NCI-H774 (cell line): Measurements from ENCODE around the gene EFTUD2.

Experiments
- DNase-seq: peaks from one replicate; lab custom pipeline; 2025; lab: John Stamatoyannopoulos, UW

EFTUD2 gene

DNA sequence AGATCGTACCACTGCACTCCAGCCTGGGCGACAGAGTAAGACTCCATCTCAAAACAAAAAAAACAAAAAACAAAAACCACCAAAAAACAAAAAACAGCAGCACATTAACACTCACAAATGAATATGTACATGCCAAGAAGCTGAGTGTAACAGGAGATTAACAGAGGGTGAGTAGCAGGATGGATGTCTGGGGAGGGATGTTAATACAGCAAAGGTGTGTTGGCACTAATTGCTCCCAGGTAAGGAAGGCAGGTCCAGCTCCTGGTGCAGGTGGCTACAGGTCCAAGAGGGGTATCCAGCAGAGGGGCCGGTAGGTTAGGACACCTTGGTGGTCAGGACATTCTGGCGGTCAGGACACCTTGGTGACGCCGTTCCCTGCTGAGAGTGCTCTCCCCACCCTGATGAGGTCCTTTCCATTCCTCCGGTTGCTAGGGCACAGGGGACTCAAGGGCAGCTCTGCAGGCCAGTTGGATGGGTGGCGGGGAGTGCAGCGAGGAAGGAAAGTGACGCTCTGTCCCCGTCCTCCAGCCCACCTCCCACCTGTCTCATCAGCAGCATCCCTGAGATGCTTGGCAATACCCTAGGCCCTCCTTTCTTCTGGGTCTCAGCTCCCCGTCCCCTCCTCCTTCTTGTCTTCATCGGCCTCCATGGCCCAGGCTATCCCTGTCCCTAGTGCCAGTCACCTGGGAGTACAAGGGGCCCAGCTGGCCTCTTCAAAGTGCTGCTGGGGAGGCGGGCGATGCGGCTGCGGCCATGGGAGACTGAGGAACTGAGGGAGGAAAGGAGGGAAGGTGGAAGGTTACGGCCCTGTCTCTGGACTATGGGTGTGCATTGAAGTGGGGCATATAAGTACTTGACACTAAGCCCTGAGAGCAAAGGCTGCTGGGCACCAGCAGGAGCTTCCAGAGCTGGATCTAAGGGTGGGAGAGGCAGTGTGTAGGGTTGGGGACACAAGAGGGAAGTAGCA, 26.8 kb upstream of the EFTUD2 start:
- no peak for DNase-seq

DNA sequence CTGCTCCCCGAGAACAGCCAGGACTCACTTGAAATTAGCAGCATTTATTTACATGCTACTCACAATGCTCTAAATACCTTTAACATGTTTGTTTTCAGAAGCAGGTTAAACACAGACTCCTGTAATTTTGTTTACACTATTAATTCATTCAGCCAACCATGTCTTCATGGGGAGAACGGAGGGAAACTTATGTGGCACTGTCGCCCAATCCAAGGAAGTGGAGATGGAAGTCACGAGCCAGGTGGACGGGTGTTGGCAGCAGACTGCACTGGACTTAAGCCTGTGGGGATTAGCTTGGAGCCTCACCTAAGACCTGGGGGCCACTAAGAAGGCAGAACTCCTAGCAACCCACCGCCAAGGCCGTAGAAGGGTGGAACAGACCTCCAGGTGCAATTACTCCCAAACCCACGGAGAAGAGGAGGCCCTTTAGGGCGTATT, 24.9 kb upstream of the EFTUD2 start:
- peak; percentile 21 for DNase-seq

DNA sequence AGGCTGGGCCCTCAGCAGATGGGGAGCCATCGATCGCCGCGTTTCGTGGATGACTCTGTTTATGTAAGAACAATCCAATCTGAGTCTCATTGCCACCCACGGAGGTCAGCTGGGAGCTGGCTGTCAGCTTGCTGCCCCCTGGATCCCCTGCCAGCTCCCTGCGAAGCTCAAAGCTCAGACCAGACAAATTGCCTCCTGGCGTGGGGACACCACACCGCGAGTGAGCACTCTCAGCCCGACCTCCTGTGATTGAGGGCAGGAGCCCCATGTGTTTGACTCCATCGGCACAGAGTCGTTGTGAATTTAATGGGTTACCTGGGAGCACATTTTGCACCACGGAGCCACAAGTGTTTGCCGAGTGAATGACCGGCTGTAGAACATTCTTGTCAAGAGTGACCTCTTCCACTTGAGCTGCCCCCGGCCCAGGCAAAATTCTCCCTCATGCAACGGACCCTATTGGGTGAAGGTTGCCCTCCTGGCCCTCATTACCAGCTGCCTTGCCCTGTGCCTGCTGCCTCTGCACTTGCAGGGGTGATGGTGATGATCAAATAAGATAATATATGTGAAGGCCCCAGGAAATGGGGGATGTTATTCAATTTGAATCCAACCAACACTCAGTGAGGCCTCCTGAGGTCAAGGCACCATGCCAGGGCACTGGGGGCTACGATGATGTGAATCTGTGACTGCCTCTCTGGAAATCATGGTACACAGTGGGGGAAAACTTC, 23.7 kb upstream of the EFTUD2 start:
- DNase-seq: no peak

DNA sequence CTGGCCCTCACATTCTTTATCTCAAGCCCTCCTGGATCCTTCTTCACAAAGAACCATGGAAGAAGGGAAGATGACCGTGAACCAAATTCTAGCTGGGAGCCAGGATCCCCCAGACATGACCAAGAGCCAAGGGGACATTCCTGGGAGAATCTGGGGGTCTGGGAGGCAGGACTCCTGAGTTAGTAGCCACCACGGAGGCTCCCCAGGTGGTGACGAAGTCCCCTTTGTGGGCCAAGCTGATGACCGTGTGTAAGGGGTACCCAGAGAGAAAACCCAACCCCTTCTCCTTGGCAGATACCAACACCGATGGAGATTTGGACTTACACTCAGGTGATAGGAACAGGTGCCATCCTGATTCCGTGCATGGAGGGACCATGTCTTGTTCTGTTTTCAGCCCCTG, 22.9 kb upstream of the EFTUD2 start:
- DNase-seq: no peak

DNA sequence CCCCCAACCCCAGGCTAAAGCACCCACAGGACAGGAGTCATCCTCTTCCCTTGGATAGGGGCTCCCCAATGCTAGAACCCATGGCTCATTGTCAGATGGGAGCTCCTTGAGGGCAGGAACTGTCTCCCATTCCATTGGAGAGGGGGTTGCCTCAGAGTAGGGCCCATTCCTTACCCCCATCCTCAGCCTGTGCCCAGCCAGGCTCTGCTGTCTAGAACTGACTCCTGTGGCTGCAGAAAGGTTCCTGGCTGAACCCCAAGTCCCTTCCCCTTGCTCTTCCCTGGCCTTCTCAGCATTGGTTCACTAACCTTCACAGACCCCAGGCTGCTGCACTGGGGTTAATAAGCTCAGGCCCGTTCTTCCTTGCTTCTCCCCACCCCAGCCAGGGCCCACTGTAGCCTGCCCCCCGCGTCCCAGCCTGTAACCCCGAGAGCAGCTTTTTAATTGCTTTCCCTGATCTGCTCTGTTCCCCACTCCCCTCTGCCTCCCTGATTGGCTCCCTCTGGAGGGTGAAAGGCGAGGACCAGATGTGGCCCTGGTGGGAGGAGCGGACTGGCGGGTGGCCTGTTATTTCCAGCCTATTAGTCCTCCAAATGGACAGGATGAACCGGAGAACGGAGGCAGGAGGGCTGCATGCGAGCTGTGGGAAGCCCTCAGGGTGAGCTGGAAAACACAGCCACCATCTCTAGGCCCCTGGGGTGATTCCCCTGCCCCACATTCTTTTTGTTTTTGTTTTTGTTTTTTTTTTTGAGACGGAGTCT, 22.1 kb upstream of the EFTUD2 start:
- no peak for DNase-seq

DNA sequence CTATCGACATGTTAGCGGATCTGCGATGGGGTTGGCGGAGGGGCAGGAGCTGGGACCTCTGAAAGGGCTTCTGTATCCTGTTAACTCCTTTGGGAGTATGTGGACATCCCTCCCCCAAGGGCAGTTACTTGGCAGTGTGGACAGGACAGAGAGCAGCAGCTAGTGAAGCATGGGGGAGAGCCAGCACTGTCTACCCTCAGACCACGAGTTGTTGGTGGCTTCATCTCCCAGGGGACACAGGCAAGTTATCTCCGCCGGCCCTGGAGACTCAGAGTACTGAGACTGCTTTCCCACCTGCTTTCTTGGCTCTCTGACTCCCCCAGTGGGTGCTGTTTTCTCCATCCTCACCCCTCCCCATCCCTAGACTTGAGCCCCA, 21.3 kb upstream of the EFTUD2 start:
- no peak for DNase-seq

DNA sequence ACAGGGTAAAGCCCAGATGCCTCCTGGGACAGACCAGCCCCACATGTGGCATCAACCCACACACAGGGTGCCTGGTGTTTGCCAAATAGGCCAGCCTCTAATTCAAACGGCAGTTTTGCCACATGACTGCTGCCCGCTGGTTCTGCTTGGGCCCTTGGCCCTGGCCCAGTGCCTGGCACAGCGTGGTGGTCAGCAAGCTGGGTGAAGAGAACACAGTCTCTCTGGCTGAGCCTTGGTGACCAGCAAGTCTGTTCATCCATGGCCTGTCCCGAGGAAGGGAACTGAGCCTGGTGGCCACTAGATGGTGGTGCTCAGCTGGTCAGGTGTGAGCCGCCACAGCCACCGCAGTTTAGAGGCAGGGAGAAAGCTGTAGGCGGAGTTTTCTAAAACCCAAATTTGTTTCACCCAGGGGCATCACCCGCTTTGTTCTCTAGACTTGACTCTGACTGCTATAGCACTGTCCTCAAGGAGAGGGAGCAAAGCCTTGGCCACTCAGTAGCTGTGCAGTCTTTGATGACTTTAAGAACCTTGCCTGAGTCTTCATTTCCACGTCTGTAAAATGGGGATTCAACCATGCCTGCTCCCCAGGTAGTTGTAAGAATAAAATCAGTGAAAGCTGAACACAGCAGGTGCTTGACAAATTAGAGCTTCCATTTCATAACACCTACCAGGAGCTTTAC, 20.8 kb upstream of the EFTUD2 start:
- peak; percentile 63 for DNase-seq

DNA sequence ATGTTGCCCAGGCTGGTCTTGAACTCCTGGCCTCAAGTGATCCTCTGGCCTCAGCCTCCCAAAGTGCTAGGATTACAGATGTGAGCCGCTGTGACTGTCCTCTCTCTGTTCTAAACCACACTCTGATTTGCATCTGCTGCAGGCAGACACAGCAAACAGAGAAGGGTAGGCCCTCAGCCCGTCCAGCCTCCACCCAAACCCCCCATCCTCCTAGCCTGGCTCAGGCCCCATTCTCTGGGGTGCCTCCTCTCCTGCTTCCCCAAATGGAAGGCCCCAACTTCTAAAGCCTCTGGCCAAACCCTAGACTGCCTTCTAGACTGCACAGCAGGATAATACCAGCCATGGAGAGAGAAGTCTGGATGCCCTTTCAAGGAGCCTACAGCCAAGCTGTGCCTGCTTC, 20.2 kb upstream of the EFTUD2 start:
- DNase-seq: no peak

DNA sequence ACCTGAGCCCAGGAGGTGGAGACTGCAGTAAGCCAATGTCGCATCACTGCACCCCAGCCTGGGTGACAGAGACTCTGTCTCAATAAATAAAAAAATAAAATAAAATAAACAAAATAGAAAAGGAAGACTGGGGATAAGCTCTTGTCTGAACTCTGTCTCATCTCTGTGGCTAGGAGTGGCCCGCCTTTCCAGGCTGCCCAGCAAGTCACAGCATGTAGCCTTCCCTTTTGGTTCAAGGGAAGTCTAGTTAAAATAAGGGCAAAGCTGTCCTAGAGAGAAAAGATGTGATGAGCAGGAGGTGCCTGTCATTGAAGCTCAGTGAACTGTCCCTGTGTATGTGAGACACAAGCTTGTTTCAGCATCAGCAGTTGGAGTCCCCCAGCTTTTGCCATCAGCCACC, 18.8 kb upstream of the EFTUD2 start:
- DNase-seq: no peak

DNA sequence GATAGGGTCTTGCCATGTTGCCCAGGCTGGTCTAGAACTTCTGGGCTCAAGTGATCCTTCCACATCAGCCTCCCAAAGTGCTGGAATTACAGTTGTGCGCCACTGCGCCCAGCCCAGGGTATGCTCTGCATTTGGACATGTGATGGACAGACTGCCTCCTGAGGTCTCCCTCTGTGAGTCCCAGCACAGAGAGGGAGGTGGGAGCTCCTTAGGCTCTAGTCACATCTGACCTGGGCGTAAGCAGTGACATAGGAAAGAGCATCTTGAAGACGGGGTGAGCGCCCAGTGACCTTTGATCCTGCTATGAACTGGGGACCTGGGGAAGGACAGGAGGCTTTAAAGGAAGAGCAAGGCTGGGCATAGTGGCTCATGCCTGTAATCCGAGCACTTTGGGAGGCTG, 18.2 kb upstream of the EFTUD2 start:
- DNase-seq: no peak

DNA sequence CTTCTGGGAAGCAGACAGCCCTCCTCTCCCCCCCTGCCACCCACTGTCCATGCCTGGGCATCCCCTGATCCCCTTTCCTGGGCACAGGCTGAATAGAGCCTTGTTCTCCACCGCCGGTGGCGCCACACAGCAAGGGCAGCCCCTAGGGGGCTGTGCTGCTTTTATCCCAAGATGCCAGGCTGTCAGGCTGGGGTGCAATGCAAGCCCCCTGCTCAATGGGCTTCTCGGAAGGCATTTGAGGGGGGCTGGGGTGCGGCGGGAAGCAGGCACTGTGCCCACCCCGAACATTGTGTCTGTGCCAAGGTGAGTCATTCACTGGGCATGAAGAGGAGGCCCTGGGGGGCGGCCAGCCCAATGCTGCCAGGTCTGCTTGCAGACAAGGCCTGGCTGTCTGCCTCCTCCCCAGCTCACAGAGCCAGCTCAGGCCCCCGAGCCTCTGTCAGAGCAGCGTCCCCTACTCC, 17.6 kb upstream of the EFTUD2 start:
- no peak for DNase-seq

DNA sequence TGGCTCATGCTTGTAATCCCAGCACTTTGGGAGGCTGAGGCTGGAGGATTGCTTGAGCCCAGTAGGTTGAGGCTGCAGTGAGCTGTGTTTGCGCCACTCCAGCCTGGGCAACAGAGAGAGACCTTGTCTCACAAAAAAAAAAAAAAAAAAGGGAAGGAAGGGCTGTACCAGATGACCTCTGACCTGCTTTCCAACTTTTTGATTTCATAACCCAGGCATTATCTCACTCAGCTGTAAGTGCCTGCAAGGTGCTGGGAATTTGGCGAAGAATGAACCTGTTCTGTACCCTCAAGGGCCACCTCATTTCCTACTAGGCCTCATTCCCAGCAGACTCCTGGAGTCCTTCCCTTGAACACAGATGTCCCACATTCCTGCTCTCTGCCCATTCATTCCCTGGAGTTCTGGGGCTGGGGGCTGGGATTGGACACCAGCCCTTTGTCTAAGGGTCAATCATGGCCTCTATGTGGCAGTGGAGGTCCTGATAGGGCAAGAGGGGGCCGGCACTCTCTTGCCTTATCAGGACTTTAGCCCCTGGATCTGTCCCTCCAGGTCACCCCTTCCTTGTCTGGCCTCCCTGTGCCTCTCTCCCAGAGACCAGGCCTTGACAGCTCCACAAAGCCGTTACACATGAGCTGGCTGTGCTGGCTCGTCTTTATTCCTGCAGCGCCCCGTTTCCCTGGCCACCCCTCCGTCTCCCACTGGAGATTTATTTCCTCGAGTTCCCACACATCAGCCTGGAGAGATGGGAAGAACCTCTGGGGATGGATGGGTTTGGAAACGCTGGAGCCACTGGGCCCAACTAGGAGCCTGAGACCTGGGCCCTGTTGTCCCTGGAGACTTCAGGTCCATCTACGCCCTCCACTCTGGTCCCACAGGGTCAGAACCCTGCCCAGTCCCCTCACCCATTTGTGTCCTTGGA, 16.9 kb upstream of the EFTUD2 start:
- no peak for DNase-seq

DNA sequence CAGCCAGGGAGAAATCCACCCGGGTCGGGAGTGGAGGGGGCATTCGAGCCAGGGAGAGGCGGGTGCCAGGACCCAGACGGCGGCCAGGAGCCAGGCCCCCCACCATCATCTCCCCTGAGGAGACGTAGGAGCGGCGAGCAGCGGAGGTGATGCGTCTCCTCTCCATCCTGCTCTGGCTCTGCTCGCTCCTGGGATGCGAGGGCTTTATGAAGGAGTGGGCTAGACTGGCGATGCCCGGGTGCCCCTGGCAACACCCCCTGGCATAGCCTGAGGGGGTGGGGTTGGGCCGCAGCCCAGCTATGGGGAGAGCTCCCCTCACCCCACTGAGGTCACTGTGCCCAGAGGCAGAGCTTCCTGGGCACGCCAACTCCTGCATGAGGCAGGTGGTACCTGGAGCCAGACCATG, 16.1 kb upstream of the EFTUD2 start, which contains the start of gene GFAP:
Gene GFAP, minus strand, starts transcription at position 180 of the 406 bp plus-strand sequence. Its CDS starts 14 bp downstream, at position 166.
- no peak for DNase-seq

DNA sequence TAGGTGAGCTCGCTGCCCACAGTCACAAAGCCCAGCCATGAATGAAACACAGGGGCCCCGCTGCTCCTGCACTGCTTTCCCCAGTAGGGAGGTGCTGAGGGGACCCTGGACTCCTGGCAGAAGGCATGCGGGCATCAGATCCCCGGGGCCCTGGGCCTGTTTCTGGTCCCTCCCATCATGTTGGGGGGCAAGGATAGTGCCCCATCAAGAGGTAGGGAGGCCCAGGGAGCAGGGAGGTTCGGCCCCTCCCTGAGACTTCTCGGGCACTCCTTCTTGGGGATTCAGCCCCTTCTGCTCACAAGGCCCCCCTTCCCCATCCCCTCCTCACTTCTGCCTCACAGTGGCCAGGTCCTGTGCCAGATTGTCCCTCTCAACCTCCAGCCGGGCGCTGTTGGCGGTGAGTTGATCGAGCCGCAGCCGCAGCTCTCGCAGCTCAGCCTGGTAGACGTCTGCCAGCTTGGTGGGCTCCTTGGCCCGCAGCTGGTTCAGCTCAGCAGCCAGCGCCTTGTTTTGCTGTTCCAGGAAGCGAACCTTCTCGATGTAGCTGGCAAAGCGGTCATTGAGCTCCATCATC, 15.5 kb upstream of the EFTUD2 start:
- no peak for DNase-seq

DNA sequence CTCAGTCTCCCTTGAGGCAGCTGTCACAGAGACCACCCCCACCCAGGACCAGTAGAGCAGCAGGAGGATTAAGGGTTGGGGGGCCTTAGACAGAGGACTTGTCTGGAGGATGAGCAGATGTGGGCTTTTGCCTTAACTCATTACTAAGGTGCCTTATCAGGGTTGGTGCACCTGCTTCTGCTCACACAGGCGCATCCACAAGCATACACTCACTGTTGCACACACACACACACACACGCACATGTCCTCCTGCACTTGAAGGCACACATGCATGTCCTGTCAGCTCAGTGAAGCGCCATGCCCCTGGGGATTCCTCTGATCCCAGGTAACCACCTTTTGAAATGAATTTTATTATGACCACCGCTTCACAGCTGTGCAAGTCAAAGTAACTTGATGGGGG, 14.9 kb upstream of the EFTUD2 start:
- DNase-seq: no peak

DNA sequence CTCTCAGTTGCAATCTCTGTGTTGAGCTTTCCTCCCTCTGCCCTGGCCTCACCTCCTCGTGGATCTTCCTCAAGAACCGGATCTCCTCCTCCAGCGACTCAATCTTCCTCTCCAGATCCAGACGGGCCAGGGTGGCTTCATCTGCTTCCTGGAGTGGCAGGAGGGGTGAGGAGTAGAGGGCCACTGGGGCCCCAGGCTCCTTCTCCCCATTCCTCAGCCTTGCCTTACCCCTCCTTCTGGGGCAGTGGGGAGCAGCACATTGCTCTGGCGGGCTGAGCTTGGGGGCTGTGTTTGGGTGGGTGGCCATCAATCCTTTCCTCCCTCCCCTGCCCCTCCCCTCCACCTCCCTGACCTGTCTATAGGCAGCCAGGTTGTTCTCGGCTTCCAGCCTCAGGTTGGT, 14.4 kb upstream of the EFTUD2 start:
- DNase-seq: no peak

DNA sequence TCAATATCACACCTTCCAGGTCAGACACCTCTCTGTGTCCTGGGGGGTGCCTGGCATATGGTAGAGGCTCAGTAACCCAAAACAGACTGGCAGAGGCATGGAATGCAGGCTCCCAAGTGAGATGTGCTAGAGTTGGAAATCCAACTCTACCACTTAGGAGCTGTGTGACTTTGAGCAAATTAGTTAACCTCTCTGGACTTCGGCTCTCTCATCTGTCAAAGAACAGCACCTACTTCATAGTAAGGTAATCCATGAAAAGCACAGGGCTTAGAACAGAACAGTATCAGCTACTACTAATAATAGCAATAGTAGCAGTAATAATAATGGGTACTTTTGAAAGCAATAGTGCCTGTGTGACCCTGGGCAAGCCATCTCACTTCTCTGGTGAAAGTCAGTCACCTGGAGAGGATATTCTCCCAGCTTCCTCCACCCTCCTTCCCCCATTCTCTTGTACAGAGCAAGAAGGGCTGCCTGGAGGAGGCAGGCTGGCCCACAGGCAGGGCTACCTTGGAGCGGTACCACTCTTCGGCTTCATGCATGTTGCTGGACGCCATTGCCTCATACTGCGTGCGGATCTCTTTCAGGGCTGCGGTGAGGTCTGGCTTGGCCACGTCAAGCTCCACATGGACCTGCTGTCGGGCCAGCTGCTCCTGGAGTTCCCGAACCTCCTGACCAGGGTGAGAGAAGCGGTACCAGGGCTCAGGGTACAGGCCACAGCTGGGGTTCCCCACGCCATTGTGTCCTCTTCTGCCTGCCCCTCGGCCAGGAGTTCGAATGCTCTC, 13.7 kb upstream of the EFTUD2 start:
- no peak for DNase-seq

DNA sequence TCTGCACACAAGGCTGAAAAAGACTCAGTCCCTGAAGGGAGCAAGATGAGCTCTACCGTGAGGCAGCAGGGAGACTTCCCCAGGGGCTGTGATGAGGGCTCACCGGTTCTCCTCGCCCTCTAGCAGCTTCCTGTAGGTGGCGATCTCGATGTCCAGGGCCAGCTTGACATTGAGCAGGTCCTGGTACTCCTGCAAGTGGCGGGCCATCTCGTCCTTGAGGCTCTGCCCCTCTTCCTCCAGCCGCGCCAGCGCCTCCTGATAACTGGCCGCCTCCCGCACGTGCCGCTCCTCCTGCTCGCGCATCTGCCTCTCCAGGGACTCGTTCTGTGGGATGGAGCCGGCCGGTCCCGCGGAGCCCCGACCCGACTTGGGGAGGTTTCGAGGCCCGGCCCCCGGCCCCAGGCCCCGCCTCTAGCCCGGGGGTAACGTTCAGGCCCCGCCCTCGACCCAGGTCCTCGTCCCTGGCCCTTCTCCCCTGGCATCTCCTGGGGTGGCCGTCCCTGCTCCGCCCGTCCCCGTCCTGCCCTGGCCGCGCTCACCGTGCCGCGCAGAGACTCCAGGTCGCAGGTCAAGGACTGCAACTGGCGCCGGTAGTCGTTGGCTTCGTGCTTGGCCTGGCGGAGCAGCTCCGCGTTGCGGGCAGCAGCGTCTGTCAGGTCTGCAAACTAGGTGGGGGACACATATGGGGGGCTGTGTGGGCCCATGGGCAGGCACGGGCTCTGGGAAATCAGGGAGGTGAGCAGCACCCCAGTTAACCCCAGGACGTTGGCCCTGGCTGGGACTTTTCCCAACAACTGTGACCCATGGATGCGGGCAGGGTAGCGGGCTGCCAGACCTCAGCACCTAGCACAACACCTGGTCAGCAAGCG, 12.1 kb upstream of the EFTUD2 start:
- peak; percentile 40 for DNase-seq
